Ovary (tissue), 9 donors: Measurements from ENCODE around the gene TMEM132D. TPM values are rescaled to one million over a fixed set of nuclear protein-coding genes. Genes with fewer than 3 reads are reported as not detected.
"Not testable (repeated sequence)": the region's sequence is repeated elsewhere in the genome, so short reads cannot be mapped to it uniquely, and the experiment has no call there.

ENCODE experiments used
- DNase-seq, 5 donors: peaks; one replicate each; pipeline ENCODE4 v3.0.0-alpha.2; 2019 to 2020
- H3K27ac ChIP-seq, 2 donors: fragments of 200-600 bp; one replicate each; pipeline versions ENCODE4 v1.5.1 to v1.8.0; 2019 to 2022
- H3K27me3 ChIP-seq: fragments of 200-600 bp; one replicate; pipeline ENCODE4 v1.8.0; 2022
- H3K36me3 ChIP-seq: fragments of 200-600 bp; sonication (generic); one replicate; pipeline ENCODE4 v1.5.1; 2019
- H3K4me1 ChIP-seq: one replicate; pipeline ENCODE4 v1.8.1; 2013; ENCODE audit warnings: mild to moderate bottlenecking, moderate library complexity; ENCODE audit not compliant: insufficient read depth
- H3K4me3 ChIP-seq: fragments of 200-600 bp; sonication (generic); one replicate; pipeline ENCODE4 v1.5.1; 2017
- H3K9me3 ChIP-seq, 2 donors: fragments of 200-600 bp in 1 of 2; sonication (generic) in 1 of 2; one replicate each; pipeline versions ENCODE4 v1.5.1 to v1.8.1; 2013 to 2019; ENCODE audit warnings: mild to moderate bottlenecking in 1 of 2, moderate library complexity in 1 of 2
- CTCF ChIP-seq, 3 donors: fragments of 450-650 bp in 2 of 3; fragments of 200-600 bp in 1 of 3; IDR thresholded peaks; one replicate each; pipeline versions ENCODE4 v1.5.1 to v1.8.0; 2016 to 2022; ENCODE audit warnings: antibody characterized with exemption in 3 of 3, mild to moderate bottlenecking in 1 of 3
- EP300 ChIP-seq: sonication (generic); formaldehyde crosslinking; IDR thresholded peaks from one replicate; pipeline ENCODE4 v1.6.1; 2017; ENCODE audit warnings: antibody characterized with exemption
- POLR2A ChIP-seq: fragments of 450-650 bp; IDR thresholded peaks from one replicate; pipeline ENCODE4 v1.6.1; 2017; ENCODE audit warnings: antibody characterized with exemption, mild to moderate bottlenecking, moderate library complexity
- WGBS, 3 donors: extraction: QIAGEN DNeasy Blood & Tissue Kit in 1 of 3; methylation state at CpG; one replicate each; pipeline versions ENCODE4 v1.1.5 to v1.1.7; 2013 to 2017; 5-methylcytosine and 5-hydroxymethylcytosine counted together
- intact Hi-C, 4 donors: fragments of 100-400 bp; cut with DNase I; formaldehyde crosslinking; loops; one replicate each; pipeline versions ENCODE4 v1.11.0 to v1.15.1; 2022 to 2023
- polyA plus RNA-seq, 2 donors: library from polyadenylated mRNA; stranded (reverse); fragments of 200-250 nt in 1 of 2; fragments of 350-450 nt in 1 of 2; fragmentation: Illumina TruSeq in 1 of 2; extraction: RNeasy Lipid Tissue Mini Kit (QIAGEN cat#74804) in 1 of 2; gene quantifications; one replicate each; pipeline ENCODE4 v1.2.3, GENCODE V29; 2013 to 2014
- total RNA-seq, 7 donors: library from RNA; depleted of rRNA in 2 of 7; stranded (reverse); fragments of >200 nt in 2 of 7; fragmentation: NEBNext Ultra II Directional in 3 of 7; extraction: Animal tissue kit (Norgen Biotek cat#: 25700) in 3 of 7; gene quantifications; one replicate each; pipeline versions ENCODE4 v1.1.0 to v1.2.4, GENCODE V29; 2016 to 2023
- donor health status: DM: no; HTN: no; CAD: no; lungs with moderate emphysema.
- donor health status: DM: no; HTN: no; CAD: no.
- donor health status: Bipolar disorder and iron deficiency.
- donor health status: DM: yes; HTN: yes; CAD: no.
- donor health status: DM: no; HTN: no; CAD: no.
- donor health status: DM: yes; HTN: yes; CAD: no.

TMEM132D gene
- total and polyA plus RNA-seq, 9 donors, result 0.04 TPM; not detected in 8

- H3K4me1 ChIP-seq, result no peaks in the 10 kb centered on the region
- 59 to 83% (median 73%) methylated on average over 4 of the region's 4 CpGs for WGBS, 3 donors
These were observed 840.2 kb downstream of the TMEM132D start for GRCh38 chr12:129063600-129063999.

GRCh38 chr12:129053232-129053631, 850.6 kb downstream of the TMEM132D start:
- Histone ChIP-seq H3K4me1 (no peaks in the 10 kb centered on the region), H3K4me3 (no peak overlapping the region), H3K9me3 (no peaks in the 10 kb centered on the region), H3K36me3 (no peaks in the 10 kb centered on the region), H3K27ac (no peak overlapping the region), H3K27me3 (no peaks in the 10 kb centered on the region)
- DNase-seq, result no peak
- WGBS, 3 donors, result 53 to 62% (median 56%) methylated on average over 11 of the region's 11 CpGs
- TF ChIP-seq CTCF (IDR thresholded peaks at IDR 0.05), result no peak
- no peak for TF ChIP-seq POLR2A
- TF ChIP-seq EP300, result no peak
- intact Hi-C loops, result no loop called here

More at GRCh38 chr12:129063600-129063999, 840.2 kb downstream of the TMEM132D start:
- Histone ChIP-seq H3K9me3 (no peaks in the 10 kb centered on the region), H3K27me3 (no peaks in the 10 kb centered on the region), H3K36me3 (no peaks in the 10 kb centered on the region), H3K27ac (no peak overlapping the region), H3K4me3 (no peak overlapping the region)
- intact Hi-C loops, result loop anchor here in 1 of 4 donors (10.0 kb wide), 1 partner anchor 1541 kb away; no protein-coding TSS in a partner anchor
- TF ChIP-seq CTCF (IDR thresholded peaks at IDR 0.05) (no peak), POLR2A (no peak), EP300 (no peak)
- no peak for DNase-seq

GRCh38 chr12:129052373-129052772, 851.5 kb downstream of the TMEM132D start:
- DNase-seq, result no peak
- Histone ChIP-seq H3K27ac (no peak overlapping the region), H3K4me3 (no peak overlapping the region), H3K9me3 (no peaks in the 10 kb centered on the region), H3K4me1 (no peaks in the 10 kb centered on the region), H3K27me3 (no peaks in the 10 kb centered on the region), H3K36me3 (no peaks in the 10 kb centered on the region)
- intact Hi-C loops, result no loop called here
- no peak for TF ChIP-seq POLR2A
- no peak for TF ChIP-seq CTCF (IDR thresholded peaks at IDR 0.05)
- no peak for TF ChIP-seq EP300

GRCh38 chr12:129049917-129050316, 853.9 kb downstream of the TMEM132D start:
- intact Hi-C loops, result no loop called here
- 0% methylated on average over 1 of the region's 1 CpG for WGBS, 3 donors
- no peak overlapping the region for H3K4me3 ChIP-seq
- H3K9me3 ChIP-seq, result no peaks in the 10 kb centered on the region
- H3K27ac ChIP-seq, result no peak overlapping the region
- H3K27me3 ChIP-seq, result no peaks in the 10 kb centered on the region
- H3K36me3 ChIP-seq, result no peaks in the 10 kb centered on the region
- no peaks in the 10 kb centered on the region for H3K4me1 ChIP-seq
- no peak for DNase-seq
- TF ChIP-seq CTCF (IDR thresholded peaks at IDR 0.05) (no peak), POLR2A (no peak), EP300 (no peak)

- WGBS, 3 donors, result 82 to 94% (median 91%) methylated on average over 11 of the region's 11 CpGs
- H3K27me3 ChIP-seq, H3K36me3 ChIP-seq, H3K27ac ChIP-seq, DNase-seq, H3K4me1 ChIP-seq, H3K4me3 ChIP-seq, intact Hi-C loops, H3K9me3 ChIP-seq: not testable (repeated sequence)
These were observed 860.5 kb downstream of the TMEM132D start for GRCh38 chr12:129043334-129043733.
